Stimulated activated CD8-positive, alpha-beta memory T cell treated with anti-CD3 and anti-CD28 coated beads, Interleukin-2, amount 100 ng/mL, for 1 hour (primary cell): Measurements from ENCODE around the gene SDHB.

ENCODE experiments used
- DNase-seq, 2 donors: peaks; one replicate each; pipeline ENCODE4 v3.0.0-alpha.2; 2020; ENCODE audit warnings: low read depth in 2 of 2

Gene SDHB

DNA sequence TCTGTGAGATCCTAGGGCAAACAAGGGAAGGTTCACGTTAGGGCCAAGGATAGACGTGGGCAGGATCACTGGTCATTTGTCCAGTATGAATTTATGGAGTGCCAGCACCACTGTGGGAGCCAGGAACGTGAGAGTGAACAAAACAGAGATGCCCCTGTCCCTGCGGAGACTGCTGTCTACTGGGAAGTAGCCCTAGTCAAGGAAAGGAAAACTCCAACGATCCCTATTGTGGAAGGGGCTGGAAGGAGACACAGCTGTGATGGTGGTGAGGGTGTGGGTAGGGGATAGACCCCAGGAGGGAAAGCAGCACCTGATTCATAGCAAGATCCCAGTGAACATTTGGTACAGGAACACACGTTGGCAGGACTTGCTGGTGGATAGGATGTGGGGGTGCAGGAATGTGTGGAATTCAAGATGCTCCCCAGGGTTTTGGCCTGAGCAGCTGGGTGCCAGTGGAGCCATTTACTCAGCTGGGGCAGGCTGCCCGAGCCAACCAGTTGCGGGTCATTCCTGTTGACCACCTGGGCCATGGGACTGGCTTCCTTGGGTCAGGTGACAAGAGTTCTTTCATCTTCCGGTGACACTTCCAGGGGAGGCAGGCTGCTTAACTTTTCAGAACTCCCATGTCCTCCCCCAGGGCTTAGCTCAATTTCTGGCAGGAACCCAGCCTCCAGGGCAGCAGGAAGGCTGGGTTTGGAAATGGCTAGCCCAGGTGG lies 40.9 kb downstream of the SDHB start:
- no peak for DNase-seq

DNA sequence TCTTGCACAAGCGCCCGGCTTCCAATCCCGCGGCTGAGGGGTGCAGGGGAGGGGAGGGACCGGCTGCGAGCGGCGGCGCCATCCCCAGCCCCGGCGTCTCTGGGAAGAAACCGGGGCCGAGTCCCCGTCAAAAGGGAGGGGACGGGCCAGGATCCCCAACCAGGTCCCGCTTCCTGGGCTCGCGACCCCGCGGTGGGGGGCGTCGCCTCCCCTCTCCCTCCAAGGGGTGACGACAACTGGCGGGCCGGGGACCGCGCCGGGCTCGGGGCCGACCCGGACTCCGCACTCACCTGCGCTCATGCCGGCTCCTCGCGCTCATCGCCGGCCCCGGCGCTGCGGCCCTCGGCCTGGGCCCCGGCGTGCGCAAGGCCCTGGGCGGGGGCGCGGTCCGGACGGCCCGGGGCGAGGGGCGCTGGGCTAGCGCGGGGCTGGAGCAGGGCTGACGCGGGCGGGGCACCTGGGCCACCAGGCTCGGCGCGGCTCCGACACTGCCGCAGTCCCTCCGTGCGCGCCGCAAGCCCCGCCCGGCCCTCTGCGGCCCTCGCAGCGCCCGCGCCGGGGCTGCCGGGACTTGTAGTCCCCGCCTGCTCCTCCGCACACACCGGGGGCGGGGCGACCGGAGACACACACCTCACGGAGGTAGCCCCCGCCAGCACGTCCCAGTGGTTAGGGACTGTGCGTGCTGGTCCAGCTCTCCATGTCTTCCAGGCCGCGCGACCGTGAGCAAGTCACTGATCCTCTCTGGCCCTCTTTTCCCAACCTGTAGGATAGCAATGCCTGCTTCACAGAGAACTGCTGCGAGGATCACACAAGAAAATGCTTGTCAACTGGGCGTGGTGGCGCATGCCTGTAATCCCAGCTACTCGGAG lies 42.2 kb downstream of the SDHB start, which contains the start of gene ATP13A2:
Gene ATP13A2, minus strand, starts transcription at position 490 of the 869 bp plus-strand sequence. Its CDS starts 190 bp downstream, at position 300.
- DNase-seq, result peak; percentile 59 to 70

DNA sequence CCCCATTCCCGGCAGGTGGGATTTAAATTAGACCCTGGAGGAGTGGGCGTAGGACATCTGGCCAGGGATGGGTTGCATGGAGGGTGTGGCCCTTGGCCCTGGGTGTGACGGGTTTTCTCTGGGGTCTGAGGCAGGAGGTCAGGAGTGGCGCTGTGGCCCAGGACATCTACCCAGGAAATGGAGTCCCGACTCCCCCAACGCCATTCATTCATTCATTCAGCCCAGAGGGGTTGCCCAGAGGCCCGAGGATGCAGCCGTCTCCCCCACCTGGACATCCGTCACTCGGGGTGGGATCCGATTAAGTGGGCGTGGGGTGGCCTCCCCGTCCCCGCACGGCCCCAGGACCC lies 42.8 kb downstream of the SDHB start:
- no peak for DNase-seq

DNA sequence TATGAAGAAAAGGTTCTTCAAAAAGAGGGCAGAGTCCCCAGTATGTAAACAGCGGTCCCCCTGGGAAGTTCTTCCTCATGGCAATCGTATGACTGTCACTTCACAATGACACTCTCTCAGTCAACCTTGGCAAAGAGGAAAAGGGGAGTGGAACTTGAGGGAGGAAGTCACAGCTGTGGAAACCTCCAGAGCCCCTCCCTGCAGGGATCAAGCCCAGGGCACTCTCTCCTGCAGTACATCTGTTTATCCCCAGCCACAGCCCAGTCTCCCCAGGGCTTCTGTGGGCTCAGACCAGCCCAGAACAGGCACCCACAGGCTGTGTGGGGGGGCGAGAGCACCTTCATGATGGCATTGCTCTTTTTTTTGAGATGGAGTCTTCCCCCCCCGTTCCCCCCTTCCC lies 44.1 kb downstream of the SDHB start:
- DNase-seq, result no peak

DNA sequence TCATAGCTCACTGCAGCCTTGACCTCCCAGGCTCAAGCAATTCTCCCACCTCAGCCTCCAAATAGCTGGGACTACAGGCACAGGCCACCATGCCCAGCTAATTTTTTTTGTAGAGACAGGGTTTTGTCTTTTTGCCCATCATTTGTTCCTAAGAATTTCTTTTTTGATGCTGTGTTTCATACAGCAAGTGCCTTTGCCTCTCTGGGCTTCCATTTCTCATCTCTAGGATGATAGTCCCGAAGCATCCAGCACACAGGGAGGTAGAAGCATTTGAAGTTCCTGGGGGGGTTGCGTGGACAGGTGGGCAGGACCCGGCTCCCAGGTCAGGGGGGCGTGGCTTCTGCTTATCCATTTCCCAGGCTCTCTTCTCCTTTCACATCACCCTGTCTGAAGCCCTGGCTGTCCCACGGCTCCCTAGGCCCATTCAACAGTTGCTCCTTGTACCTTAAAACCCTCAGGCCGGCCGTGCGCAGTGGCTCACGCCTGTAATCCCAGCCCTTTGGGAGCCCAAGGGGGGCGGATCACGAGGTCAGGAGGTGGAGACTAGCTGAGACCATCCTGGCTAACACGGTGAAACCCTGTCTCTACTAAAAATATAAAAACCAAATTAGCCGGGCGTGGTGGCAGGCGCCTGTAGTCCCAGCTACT lies 45.5 kb downstream of the SDHB start:
- no peak for DNase-seq

DNA sequence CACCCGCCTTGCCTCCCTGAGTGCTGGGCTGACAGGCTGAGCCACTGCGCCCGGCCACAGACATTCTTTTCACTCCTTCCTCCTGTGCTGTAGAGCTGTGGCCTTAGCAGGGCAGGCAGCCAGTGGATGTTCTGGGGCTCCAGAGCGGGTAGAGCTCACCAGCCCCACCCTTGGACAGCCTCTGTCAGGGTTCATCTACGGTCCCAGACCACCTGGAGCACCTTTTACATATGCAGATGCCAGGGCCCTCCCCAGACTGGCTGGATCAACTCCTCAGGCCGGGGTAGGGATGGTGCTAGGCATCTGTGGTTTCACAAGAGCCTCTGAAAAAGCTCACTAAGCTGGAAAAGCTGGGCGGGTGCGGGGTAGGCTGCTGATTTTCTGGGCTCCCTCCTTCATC lies 46.7 kb downstream of the SDHB start:
- DNase-seq, result no peak

DNA sequence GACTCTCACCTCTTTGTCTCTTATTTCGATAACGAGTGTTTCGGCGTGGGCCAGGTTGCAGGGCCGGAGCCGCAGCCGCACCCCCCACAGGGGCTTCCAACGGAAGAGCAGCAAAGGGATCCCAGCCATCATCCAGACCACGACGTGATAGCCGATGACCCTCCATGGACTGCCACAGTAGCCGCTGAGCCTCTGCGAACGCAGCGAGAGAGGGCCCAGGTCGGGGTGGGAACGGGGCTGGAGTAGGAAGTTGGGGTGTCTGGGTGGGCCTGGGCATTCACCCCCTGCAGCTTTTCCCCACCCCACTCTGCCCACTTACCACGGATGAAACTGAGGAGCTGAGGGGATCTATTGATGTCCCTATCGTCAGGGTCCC lies 48.5 kb downstream of the SDHB start:
- DNase-seq, result no peak

DNA sequence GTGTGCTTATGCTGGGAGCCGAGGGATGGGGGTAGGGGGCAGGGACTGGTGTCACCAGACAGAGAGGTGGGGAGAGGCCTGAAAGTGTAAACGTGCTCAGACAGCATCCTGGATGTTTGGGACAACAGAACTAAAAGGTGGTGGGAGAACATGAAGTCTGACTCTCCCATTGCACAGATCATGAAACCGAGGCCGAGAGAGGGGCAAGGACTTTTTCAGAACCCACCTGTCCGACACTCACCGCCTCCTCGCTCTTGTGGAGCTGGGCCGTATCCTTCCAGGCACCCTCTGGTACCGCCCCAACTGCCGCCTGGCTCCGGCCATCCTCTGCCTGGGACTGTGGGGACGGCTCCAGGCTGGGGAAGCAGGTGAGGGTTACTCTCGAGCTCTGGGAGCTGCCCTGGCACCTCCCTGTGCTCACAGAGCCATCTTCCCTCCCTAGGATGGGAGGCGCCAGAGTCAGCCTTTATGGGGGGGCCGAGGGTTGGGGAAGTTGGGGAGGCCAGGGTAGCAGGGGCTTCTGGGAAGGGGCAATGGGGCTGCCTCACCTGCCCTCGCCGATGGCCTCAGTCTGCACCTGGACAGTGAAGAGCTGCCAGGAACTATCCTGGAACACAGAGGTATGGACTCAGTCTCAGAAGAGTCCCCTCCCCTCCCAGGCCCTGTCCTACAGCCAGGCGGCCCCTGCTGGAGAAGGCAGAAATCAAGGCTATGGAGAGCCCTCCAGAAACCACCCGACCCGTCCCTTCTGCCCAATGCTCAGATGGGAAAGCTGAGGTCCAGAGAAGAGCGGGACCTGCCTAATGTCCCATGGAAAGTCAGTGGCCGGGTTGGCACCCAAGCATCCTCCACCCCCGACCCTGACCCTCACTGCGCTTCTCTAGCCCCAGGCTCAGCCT lies 49.1 kb downstream of the SDHB start:
- no peak for DNase-seq

DNA sequence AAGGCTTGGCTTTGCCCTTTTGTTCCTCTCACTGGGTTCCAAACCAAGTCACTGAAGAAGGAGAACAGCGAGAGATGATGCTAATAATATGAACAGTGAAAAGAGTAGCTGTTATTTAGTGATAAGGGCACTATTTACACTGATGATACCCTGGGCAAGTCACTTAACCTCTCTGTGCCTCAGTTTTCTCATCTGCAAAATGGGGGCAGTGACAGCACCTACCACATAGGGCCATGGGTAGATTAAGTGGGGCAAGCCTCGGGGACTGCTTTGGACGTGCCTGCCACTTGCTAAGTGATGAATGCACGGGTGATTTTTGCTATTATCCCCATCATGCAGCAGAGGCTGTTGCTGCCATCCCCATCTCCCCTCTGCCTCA lies 51.3 kb downstream of the SDHB start:
- no peak for DNase-seq

DNA sequence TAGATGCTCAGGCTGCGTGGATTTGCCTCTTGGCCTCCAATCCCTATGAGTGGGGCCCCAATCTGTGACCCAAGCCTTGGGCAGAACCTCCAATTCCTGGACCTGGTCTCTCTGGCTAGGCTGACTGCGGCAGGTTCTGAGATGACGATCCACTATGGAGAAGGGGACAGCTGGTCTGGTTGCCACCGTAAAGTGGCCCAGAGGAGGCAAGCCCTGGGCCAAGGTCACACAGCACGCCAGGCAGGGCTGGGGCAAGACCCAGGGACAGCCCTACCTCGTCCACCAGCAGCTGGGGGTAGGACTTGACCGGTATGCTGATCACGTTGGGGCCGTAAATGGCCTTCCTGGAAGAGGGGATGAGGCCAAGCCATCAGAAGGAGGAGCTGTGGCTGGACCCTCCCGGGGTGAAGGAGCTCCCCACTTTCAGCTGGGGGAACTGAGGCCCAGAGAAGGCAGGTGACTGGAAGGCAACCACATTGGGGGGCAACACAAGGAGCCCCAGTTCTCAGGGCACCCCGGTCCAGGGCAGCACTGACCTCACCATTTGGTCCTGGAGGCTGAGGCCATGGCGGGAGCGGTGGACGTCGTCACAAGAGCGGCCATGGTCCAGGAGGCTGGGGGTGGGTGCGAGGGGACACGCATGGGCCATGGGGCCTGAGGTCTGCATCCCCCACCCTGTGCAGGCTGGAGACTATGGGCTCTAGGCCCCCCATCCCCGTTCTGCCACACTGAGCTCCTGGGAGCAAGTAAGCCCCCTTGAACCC lies 51.9 kb downstream of the SDHB start:
- no peak for DNase-seq

DNA sequence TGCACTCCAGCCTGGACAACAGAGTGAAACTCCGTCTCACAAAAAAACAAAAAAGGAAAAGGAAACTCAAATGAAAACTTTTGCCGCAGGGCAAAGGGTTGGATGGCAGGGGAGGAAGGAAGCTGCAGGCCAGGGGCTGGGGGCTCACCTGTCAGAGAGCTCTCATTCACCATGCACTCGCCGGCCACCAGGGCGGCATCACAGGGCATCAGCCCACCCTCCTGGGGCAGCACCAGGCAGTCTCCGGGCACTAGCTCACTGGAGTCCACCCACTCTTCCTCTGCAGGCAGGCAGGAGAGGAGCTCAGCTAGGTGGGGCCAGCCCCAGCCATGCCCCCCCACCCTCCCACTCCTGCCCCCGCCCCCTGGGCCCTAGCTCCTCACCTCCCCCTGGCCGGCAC lies 54.0 kb downstream of the SDHB start:
- DNase-seq, result no peak

DNA sequence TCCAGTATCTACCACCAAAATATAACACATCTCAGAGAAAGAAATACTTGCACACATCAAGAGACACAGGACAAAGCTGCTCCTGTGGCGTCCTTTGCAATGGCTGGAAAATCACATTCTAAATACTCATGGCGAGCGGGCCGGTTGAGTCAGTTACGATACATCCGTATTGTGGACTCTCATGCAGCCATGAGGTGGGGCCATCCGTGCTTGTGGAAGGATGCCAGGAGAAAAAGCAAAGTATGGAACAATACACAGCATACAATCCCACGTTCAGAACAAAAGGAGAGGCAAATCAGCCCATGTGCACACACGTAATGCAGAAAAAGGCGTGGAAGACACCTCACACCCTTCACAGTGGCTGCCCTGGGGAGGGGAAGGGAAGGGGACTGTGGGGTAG lies 55.2 kb downstream of the SDHB start:
- no peak for DNase-seq

DNA sequence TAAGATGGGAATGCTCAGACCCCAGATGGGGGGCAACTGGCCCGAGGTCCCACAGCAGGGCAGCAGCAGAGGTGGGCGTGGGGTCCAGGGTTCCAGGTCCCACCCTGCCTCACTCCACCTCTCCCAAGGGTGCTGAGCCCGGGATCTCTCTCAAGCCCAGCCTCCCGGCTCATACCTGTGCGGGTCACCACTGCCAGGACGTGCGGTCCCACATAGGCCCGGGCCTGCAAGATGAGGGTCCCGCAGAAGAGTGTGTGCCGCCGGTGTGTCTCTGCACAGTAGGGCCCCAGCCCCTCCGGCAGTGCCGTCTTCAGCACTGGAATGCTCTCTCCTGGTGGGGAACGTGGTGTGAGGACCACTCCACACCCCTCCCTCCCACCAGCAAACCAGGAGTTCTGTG lies 57.0 kb downstream of the SDHB start:
- DNase-seq, result no peak

DNA sequence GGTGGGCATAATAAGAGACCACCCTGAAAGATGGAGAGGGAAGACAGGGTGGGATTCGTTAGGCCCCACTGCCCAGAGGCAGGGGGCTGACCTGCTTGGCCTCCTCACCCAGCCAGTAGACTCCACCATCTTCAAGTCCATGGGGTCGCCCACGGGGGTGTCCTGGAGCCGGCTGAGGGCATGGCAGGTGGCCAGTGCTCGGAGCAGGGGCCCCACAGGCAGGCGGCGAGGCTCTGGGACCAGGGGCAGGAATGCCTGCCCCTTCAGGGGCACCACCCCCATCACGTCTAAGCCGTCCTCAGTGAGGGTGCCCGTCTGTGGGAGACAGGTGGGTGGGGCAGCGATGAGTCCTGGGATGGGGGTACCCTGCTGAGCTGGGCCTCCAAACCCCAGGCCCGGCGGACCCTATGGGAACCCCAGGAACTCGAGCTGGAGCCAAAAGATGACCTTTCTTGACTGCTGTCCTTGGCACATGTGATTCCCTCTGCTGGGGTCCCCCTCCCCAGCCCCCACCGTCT lies 60.3 kb downstream of the SDHB start:
- no peak for DNase-seq

DNA sequence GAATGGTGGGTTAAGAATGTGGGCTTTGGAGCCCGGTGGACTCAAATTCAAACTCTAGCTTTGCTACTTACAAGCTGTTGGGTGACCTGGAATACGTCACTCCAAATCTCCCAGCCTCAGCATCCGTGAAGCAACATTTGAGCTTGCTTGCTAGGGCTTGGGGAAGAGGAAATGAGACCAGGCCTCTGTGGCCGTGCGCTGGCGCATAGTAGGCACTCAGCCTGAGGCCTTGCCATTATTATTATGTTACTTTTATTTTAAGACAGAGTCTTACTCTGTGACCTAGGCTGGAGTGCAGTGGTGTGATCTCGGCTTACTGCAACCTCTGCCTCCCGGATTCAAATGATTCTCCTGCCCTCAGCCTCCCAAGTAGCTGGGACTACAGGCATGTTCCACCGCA lies 61.2 kb downstream of the SDHB start:
- DNase-seq, result no peak

DNA sequence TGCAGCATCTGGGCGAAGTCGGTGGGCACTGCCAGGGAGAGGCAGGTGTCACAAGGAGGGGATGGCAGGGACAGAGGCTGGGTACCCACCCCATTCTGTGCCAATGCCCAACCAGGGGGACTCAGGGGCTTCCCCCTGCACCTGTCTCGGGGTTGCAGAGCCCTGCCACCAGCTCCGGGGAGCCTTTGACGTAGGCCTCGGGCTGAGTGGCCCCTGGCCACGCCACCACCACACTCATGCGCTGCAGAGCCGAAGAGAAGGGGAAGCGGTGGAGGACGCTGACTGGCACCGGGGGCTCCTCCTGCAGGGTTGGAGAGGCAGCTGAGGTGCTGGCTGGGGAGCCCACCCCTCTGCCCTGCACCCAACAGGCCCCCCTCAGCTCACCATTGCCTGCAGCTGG lies 61.7 kb downstream of the SDHB start:
- DNase-seq, result no peak

DNA sequence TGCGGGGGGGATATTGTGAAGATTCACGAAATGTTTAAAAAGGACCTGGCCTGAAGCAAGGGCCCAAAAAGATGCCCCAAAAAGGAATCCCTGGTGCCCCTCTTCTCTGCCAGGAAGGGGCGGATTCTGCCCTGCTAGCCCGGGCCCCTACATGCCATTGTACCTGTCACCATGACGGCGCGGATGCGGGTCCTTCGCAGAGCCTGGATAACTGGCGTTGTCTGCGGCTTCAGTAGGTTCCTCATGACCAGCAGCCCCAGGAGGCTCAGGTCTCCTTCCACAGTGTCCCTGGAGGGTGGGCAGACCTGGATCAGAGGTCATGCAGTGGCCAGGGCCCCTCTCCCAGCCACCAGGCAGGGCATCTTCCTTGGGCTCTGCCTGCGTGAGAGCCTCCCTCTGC lies 62.3 kb downstream of the SDHB start:
- DNase-seq, result no peak

DNA sequence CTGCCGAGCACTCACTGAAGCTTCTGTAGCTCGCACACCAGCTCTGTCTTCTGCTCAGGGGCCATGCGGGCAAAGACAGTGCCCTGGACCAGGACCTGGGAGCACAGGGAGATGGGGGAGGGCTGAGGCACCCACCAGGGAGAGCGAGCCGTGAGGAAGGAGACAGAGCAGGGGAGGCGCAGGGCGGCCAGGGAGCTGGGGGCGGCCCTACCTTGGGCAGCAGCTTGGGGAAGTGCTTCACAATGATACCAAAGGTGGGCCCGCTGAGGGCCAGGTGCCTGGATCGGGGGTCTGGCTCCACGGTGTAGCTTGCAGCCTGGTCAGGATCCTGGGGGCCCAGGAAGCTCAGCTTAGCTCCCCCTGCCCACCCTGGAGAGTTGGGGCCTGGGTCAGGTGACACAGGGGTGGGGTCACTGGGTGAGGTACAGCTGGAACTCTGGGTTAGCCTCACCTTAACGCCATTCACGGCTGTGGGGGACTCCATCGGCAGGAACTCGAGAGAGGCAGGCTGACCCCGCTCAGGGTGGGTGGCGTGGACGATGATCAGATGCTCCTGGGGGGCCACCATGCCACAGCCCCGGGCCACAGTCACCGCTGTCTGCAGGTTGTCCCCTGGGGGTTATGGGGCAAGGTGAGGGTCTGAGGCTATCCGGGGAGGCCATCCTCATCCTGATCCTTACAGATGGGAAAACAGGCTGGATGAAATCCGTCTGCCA lies 64.0 kb downstream of the SDHB start:
- DNase-seq, result no peak

DNA sequence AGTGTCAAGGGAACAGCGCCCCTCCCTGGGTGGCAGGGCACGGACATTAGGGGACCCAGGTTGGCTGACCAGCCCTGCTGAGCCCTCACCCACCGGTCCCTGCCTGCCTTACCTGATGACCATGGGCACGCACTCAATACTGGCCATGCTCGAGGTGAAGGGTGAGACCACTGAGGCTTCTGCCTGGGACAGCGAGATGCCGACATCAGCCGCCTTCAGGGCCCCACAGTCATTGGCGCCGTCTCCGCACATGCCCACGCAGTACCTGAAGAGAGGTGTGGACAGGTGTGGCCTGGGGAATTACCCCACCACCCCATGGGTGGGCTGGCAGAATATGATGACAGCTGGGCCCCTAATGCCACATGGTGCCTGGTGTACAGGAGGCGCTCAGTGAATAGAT lies 65.6 kb downstream of the SDHB start:
- no peak for DNase-seq

DNA sequence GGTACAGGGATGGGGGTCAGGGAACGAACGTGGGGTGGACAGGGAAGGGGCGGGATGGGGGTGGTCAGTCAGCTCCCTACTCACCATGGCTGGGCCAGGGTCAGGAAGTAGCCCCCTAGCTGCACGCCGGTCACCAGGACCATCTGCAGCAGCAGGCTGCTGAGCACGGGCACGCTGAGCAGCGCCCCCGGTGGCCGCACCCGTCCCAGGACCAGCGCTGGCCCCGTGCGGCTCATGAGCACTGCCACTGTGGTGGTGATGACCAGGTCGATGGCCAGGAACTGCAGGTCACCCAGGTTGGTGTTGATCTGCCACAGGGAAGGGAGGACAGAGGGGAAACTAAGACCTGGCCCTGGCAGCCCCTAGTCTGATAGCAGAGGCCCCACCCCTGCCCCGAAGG lies 66.9 kb downstream of the SDHB start:
- no peak for DNase-seq
